ENCODE results near the gene RUSC2.

The RUSC2 gene

GRCh38 chr9:35453786-35454185 lies 36.1 kb upstream of the RUSC2 start (continued):
- TF ChIP-seq SP3 (tag by site-specific recombination; IDR thresholded peaks at IDR 0.05) (no peak), AEBP2 (tag by site-specific recombination; IDR thresholded peaks at IDR 0.05; ENCODE audit: borderline replicate concordance) (no peak), ZNF624 (tag by site-specific recombination; IDR thresholded peaks at IDR 0.05) (no peak), ZNF148 (tag by site-specific recombination; IDR thresholded peaks at IDR 0.05; ENCODE audit: borderline replicate concordance) (no peak), TCF7L2 (IDR thresholded peaks at IDR 0.05; ENCODE audit: borderline replicate concordance, low read depth, low read length) (no peak), ZNF449 (tag by site-specific recombination; IDR thresholded peaks at IDR 0.05) (no peak), ZNF2 (tag by site-specific recombination; IDR thresholded peaks at IDR 0.05) (no peak), TSHZ1 (tag by site-specific recombination; IDR thresholded peaks at IDR 0.05; ENCODE audit: borderline replicate concordance) (no peak), ZFP69B (tag by site-specific recombination; IDR thresholded peaks at IDR 0.05) (no peak)

GRCh38 chr9:35464141-35465025 lies 25.5 kb upstream of the RUSC2 start:
- H3K4me1 ChIP-seq (ENCODE audit: control insufficient read depth, insufficient read depth, low read length) = no peaks in the 10 kb centered on the region
- no peak overlapping the region for H3K4me3 ChIP-seq (ENCODE audit: low read depth, low read length)
- POLR2A ChIA-PET = interaction anchor here (0.5 kb wide), 1 partner anchor 474 kb away, joined by 3 read pairs; no protein-coding TSS in a partner anchor
- no peaks in the 10 kb centered on the region for H3K36me3 ChIP-seq (ENCODE audit: control insufficient read depth in 2 of 2, insufficient read depth in 1 of 2, low read length in 2 of 2)
- no peaks in the 10 kb centered on the region for H3K9me3 ChIP-seq (ENCODE audit: control insufficient read depth, insufficient read depth, low read depth, low read length)
- H3K27ac ChIP-seq (ENCODE audit: extremely low read depth, low read depth, low read length) = no peak overlapping the region
- CTCF ChIA-PET = interaction anchor here (0.6 to 1.8 kb wide), 14 partner anchors 8 to 764 kb away, joined by 3 to 7 read pairs (median 4); partner anchors contain the start of gene PIGO
- TF ChIP-seq ZBTB6 (tag by site-specific recombination; IDR thresholded peaks at IDR 0.05) (no peak), ZNF791 (tag by site-specific recombination; IDR thresholded peaks at IDR 0.05) (no peak), ZNF391 (tag by site-specific recombination; IDR thresholded peaks at IDR 0.05; ENCODE audit: borderline replicate concordance, low read depth) (no peak)
